Left lung (tissue), 10 donors: ENCODE data around the gene TRMT11. TPM values are rescaled to one million over a fixed set of nuclear protein-coding genes. Genes with fewer than 3 reads are reported as not detected.
"Not testable (repeated sequence)": the region's sequence is repeated elsewhere in the genome, so short reads cannot be mapped to it uniquely, and the experiment has no call there.

ENCODE experiments used
- ATAC-seq: fragments of 200-7000 bp; cut with Tn5 transposase; one replicate; pipeline ENCODE4 v1.9.1; 2020; ENCODE audit warnings: moderate library complexity
- DNase-seq, 4 donors: peaks; one replicate each; pipeline ENCODE4 v3.0.0-alpha.2; 2013 to 2020
- H3K27ac ChIP-seq, 2 donors: fragments of 200-600 bp; sonication (generic) in 1 of 2; one replicate each; pipeline versions ENCODE4 v1.5.0 to v1.8.0; 2020 to 2021
- H3K27me3 ChIP-seq, 2 donors: fragments of 200-600 bp; sonication (generic) in 1 of 2; one replicate each; pipeline versions ENCODE4 v1.5.0 to v1.8.0; 2020 to 2021
- H3K36me3 ChIP-seq, 2 donors: fragments of 200-600 bp; sonication (generic) in 1 of 2; one replicate each; pipeline versions ENCODE4 v1.5.0 to v1.8.0; 2020 to 2021
- H3K4me1 ChIP-seq, 2 donors: fragments of 200-600 bp; one replicate each; pipeline ENCODE4 v1.8.0; 2021
- H3K4me3 ChIP-seq, 2 donors: fragments of 200-600 bp; sonication (generic) in 1 of 2; one replicate each; pipeline versions ENCODE4 v1.5.0 to v1.8.0; 2020 to 2021; ENCODE audit warnings: mild to moderate bottlenecking in 1 of 2
- H3K9me3 ChIP-seq, 2 donors: fragments of 200-600 bp; sonication (generic) in 1 of 2; one replicate each; pipeline versions ENCODE4 v1.5.0 to v1.8.0; 2020 to 2021
- intact Hi-C, 2 donors: fragments of 100-400 bp; cut with DNase I; formaldehyde crosslinking; loops; one replicate each; pipeline versions ENCODE4 v1.11.2 to v1.14.2; 2022
- polyA plus RNA-seq, 6 donors: library from polyadenylated mRNA; unstranded; fragments of 120-200 nt; gene quantifications; one replicate each; pipeline ENCODE4 v1.2.1, GENCODE V29; 2013; ENCODE audit not compliant: insufficient read length in 6 of 6
- total RNA-seq, 2 donors: library from RNA; stranded (reverse); fragmentation: NEBNext Ultra II Directional; extraction: Animal tissue kit (Norgen Biotek cat#: 25700); gene quantifications; one replicate each; pipeline ENCODE4 v1.2.1, GENCODE V29; 2021
- TF ChIP-seq, protein P1 (sequence below), 2 donors: fragments of 200-600 bp; sonication (generic) in 1 of 2; IDR thresholded peaks; one replicate each; pipeline versions ENCODE4 v1.5.0 to v1.8.0; 2021; ENCODE audit warnings: antibody characterized with exemption in 2 of 2
- donor health status: DM: no; HTN: yes; CAD: no.
- donor health status: DM: no; HTN: no; CAD: no.

TRMT11 gene
- total and polyA plus RNA-seq, 8 donors, result 17.2 to 39.7 (median 27.6) TPM

DNA sequence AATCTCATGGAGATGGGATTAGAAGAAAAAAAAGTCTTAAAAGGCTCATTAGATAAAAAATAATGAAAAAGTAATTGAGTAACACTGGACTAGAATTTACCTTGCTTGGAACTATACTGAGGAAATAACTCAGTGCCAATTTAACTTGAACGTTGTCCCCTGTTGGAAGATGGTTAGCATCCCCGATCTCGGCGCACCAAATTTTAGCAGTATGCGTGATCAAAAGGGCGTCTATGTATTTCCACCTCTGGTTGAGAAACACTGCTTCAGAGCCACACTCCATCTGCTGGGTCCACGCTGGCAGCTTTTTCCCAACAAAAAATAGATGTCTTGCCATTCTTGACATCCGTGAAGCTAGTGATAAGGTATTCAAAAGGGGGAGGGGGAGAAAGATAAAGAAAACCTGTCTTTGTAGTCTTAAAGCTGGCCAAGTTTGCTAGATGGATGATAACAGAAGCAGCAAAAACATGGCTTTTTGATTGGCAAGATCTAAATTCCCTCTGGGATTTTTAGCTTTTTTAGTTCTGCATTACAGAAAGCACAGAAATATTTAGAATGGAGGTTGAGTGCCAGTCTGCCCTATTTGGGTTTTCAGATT is 23.3 kb upstream of the TRMT11 start:
- no peak overlapping the region for H3K4me3 ChIP-seq
- ATAC-seq (no peak), DNase-seq (no peak)
- H3K27ac ChIP-seq, result no peak overlapping the region
- TF ChIP-seq, protein P1, sequence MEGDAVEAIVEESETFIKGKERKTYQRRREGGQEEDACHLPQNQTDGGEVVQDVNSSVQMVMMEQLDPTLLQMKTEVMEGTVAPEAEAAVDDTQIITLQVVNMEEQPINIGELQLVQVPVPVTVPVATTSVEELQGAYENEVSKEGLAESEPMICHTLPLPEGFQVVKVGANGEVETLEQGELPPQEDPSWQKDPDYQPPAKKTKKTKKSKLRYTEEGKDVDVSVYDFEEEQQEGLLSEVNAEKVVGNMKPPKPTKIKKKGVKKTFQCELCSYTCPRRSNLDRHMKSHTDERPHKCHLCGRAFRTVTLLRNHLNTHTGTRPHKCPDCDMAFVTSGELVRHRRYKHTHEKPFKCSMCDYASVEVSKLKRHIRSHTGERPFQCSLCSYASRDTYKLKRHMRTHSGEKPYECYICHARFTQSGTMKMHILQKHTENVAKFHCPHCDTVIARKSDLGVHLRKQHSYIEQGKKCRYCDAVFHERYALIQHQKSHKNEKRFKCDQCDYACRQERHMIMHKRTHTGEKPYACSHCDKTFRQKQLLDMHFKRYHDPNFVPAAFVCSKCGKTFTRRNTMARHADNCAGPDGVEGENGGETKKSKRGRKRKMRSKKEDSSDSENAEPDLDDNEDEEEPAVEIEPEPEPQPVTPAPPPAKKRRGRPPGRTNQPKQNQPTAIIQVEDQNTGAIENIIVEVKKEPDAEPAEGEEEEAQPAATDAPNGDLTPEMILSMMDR (IDR thresholded peaks at IDR 0.05), result no peak
- H3K36me3 ChIP-seq, result peaks cover 0 to 15% of the 10 kb centered on the region in 2 donors
- intact Hi-C loops, result no loop called here
- H3K9me3 ChIP-seq, result no peaks in the 10 kb centered on the region
- no peaks in the 10 kb centered on the region for H3K27me3 ChIP-seq
- peaks cover 4 to 21% of the 10 kb centered on the region in 2 donors for H3K4me1 ChIP-seq

GRCh38 chr6:125963817-125964216 is 22.5 kb upstream of the TRMT11 start:
- TF ChIP-seq, protein P1 (IDR thresholded peaks at IDR 0.05), result no peak
- DNase-seq (no peak), ATAC-seq (no peak)
- H3K27me3 ChIP-seq, result no peaks in the 10 kb centered on the region
- H3K4me1 ChIP-seq, result peaks cover 0 to 13% of the 10 kb centered on the region in 2 donors
- no peaks in the 10 kb centered on the region for H3K9me3 ChIP-seq
- peaks cover 0 to 19% of the 10 kb centered on the region in 2 donors for H3K36me3 ChIP-seq
- H3K27ac ChIP-seq, result no peak overlapping the region
- intact Hi-C loops, result no loop called here
- H3K4me3 ChIP-seq, result no peak overlapping the region

GRCh38 chr6:125966569-125966968 is 19.8 kb upstream of the TRMT11 start:
- H3K27me3 ChIP-seq, result no peaks in the 10 kb centered on the region
- no peaks in the 10 kb centered on the region for H3K9me3 ChIP-seq
- H3K36me3 ChIP-seq, result peaks cover 0 to 13% of the 10 kb centered on the region in 2 donors
- ATAC-seq (no peak), DNase-seq (no peak)
- H3K4me1 ChIP-seq, result no peaks in the 10 kb centered on the region
- H3K27ac ChIP-seq, result no peak overlapping the region
- no peak overlapping the region for H3K4me3 ChIP-seq
- intact Hi-C loops, result no loop called here
- TF ChIP-seq, protein P1 (IDR thresholded peaks at IDR 0.05), result no peak

DNA sequence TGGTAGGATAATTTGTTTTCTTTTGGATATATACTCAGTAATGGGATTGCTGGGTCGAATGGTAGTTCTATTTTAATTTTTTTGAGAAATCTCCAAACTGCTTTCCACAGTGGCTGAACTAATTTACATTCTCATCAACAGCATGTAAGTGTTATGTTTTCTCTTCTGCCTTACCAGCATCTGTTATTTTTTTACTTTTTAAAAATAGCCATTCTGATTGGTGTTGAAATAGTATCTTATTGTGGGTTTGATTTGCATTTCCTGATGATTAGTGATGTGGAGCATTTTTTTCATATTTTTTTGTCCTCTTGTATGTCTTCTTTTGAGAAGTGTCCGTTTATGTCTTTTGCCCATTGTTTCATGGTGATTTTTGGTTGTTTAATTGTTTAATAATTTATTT is 17.8 kb upstream of the TRMT11 start:
- H3K27me3 ChIP-seq, result no peaks in the 10 kb centered on the region
- TF ChIP-seq, protein P1 (IDR thresholded peaks at IDR 0.05), result no peak
- H3K9me3 ChIP-seq, result no peaks in the 10 kb centered on the region
- ATAC-seq (no peak), DNase-seq (no peak)
- H3K27ac ChIP-seq, result no peak overlapping the region
- H3K36me3 ChIP-seq, result peaks cover 0 to 22% of the 10 kb centered on the region in 2 donors
- intact Hi-C loops, result no loop called here
- no peak overlapping the region for H3K4me3 ChIP-seq
- H3K4me1 ChIP-seq, result no peaks in the 10 kb centered on the region

- no peaks in the 10 kb centered on the region for H3K9me3 ChIP-seq
- H3K4me3 ChIP-seq, result no peak overlapping the region
- no peaks in the 10 kb centered on the region for H3K27me3 ChIP-seq
- peaks cover 0 to 33% of the 10 kb centered on the region in 2 donors for H3K36me3 ChIP-seq
- TF ChIP-seq, protein P1 (IDR thresholded peaks at IDR 0.05), result no peak
- no peak overlapping the region for H3K27ac ChIP-seq
- ATAC-seq, result no peak
- peaks cover 0 to 3% of the 10 kb centered on the region in 2 donors for H3K4me1 ChIP-seq
- intact Hi-C loops, result loop anchor here in 1 of 2 donors (5.0 to 10.0 kb wide), 2 partner anchors 116 to 188 kb away; no protein-coding TSS in a partner anchor
- DNase-seq, result no peak
Measured at GRCh38 chr6:125970760-125971159, 15.6 kb upstream of the TRMT11 start.

GRCh38 chr6:125972478-125972877 is 13.9 kb upstream of the TRMT11 start:
- H3K4me3 ChIP-seq, ATAC-seq, DNase-seq, H3K27me3 ChIP-seq, H3K27ac ChIP-seq, H3K4me1 ChIP-seq, H3K9me3 ChIP-seq: not testable (repeated sequence)
- intact Hi-C loops, result loop anchor here in 1 of 2 donors (5.0 to 10.0 kb wide), 2 partner anchors 118 to 190 kb away; no protein-coding TSS in a partner anchor
- peaks cover 0 to 33% of the 10 kb centered on the region in 2 donors for H3K36me3 ChIP-seq
